PFSK-1 (cell line): ENCODE measurements around the gene EFCAB6.

Source experiments
- FOXP2 ChIP-seq: optimal IDR thresholded peaks from 2 replicates; pipeline ENCODE3; 2011; ENCODE audit warnings: borderline replicate concordance, control low read depth, inconsistent platforms; ENCODE audit not compliant: insufficient read depth; ENCODE audit errors: extremely low read length, extremely low read depth
- POLR2AphosphoS5 ChIP-seq: IDR thresholded peaks from 2 replicates; pipeline ENCODE4 v1.6.1; 2012; ENCODE audit warnings: low read depth, mild to moderate bottlenecking, control low read depth, low read length, moderate library complexity
- REST ChIP-seq, 2 experiments: IDR thresholded peaks; 2 replicates each; pipeline versions ENCODE4 v1.6.1 to v1.8.0; 2011 to 2012; ENCODE audit warnings: low read depth in 2 of 2, low read length in 2 of 2, control low read depth in 1 of 2, inconsistent platforms in 1 of 2, mild to moderate bottlenecking in 1 of 2, moderate library complexity in 1 of 2; ENCODE audit not compliant: insufficient read depth in 1 of 2
- SIN3A ChIP-seq: IDR thresholded peaks from 2 replicates; pipeline ENCODE4 v1.6.1; 2012; ENCODE audit warnings: mild to moderate bottlenecking, low read length, moderate library complexity, borderline replicate concordance; ENCODE audit not compliant: insufficient read depth
- TAF1 ChIP-seq: IDR thresholded peaks from 2 replicates; pipeline ENCODE4 v1.6.1; 2012; ENCODE audit warnings: low read length, control low read depth, borderline replicate concordance; ENCODE audit not compliant: insufficient read depth

The EFCAB6 gene

GRCh38 chr22:43514476-43515157 lies 297.5 kb downstream of the EFCAB6 start:
- TF ChIP-seq POLR2AphosphoS5 (no peak), FOXP2 (no peak), REST (IDR thresholded peaks at IDR 0.05; ENCODE audit: insufficient read depth in 1 of 2, low read depth in 2 of 2, low read length in 2 of 2) (no peak), TAF1 (no peak), SIN3A (no peak)

GRCh38 chr22:43512279-43512678 lies 299.8 kb downstream of the EFCAB6 start:
- TF ChIP-seq POLR2AphosphoS5 = no peak
- TF ChIP-seq SIN3A = no peak
- no peak for TF ChIP-seq FOXP2
- no peak for TF ChIP-seq REST (IDR thresholded peaks at IDR 0.05; ENCODE audit: insufficient read depth in 1 of 2, low read depth in 2 of 2, low read length in 2 of 2)

- no peak for TF ChIP-seq TAF1
- no peak for TF ChIP-seq SIN3A
- no peak for TF ChIP-seq POLR2AphosphoS5
- no peak for TF ChIP-seq FOXP2
- TF ChIP-seq REST (IDR thresholded peaks at IDR 0.05; ENCODE audit: insufficient read depth in 1 of 2, low read depth in 2 of 2, low read length in 2 of 2) = no peak
These were observed 300.7 kb downstream of the EFCAB6 start for GRCh38 chr22:43511276-43511910.

GRCh38 chr22:43510281-43511070 lies 301.6 kb downstream of the EFCAB6 start:
- no peak for TF ChIP-seq SIN3A
- TF ChIP-seq REST (IDR thresholded peaks at IDR 0.05; ENCODE audit: insufficient read depth in 1 of 2, low read depth in 2 of 2, low read length in 2 of 2) = no peak
- no peak for TF ChIP-seq TAF1
- TF ChIP-seq POLR2AphosphoS5 = no peak
- TF ChIP-seq FOXP2 = no peak
